Fibroblast of villous mesenchyme (primary cell): ENCODE data around the gene OSBPL10. TPM values are rescaled to one million over a fixed set of nuclear protein-coding genes. Genes with fewer than 3 reads are reported as not detected.
A peak's percentile ranks its signal among the peaks of the same experiment; 100 is the strongest.

Experiments used
- DNase-seq: peaks from one replicate; pipeline ENCODE4 v3.0.0-alpha.2; 2010; ENCODE audit warnings: low read depth
- H3K4me3 ChIP-seq: 2 replicates; pipeline ENCODE4 v1.5.1; 2011; ENCODE audit warnings: low read depth, mild to moderate bottlenecking, low read length
- total RNA-seq: library from RNA; depleted of rRNA; stranded (reverse); fragments of >200 nt; gene quantifications from 2 replicates; pipeline ENCODE4 v1.2.3, GENCODE V29; 2012
- TF ChIP-seq, protein P1 (sequence below): IDR thresholded peaks from 2 replicates; pipeline ENCODE4 v1.5.1; 2012; ENCODE audit warnings: low read depth, mild to moderate bottlenecking, low read length; ENCODE audit not compliant: insufficient read depth

OSBPL10 gene
- total RNA-seq, 1 donor, result 7.3 TPM

DNA sequence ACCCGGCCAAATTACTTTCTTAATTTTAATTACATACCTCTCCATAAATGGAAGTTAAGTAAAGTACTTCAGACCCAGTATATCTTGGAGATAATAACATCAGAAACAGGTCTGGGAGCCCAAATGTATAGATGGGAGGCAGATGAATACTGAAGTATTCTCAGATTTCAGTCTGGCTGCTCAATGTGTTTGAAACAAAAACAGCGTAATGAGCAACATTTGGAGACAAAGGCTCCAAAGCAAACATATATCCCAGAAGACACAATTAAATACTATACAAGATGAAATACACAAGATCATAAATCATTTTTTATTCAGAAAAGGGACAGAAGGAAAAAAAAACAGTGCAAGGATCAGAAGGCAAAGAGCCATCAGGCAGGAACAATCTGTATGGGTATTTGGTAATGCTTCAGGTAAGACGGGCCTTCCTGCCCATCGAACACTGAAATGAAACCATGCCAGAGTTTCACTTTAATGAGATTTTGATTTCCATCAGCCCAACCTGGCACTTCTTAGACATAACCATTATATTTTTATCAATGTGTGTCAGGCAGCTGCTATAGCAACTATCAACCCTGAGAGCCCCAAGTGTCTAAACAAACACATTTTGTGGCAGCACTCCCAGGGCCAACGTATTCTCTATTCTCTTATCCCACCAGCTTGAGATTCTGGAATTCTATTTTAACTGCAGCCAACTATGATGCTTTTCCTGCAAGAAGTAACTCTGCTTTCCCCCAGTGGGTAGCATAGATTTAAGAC lies 237.6 kb downstream of the OSBPL10 start:
- no peak overlapping the region for H3K4me3 ChIP-seq
- TF ChIP-seq, protein P1, sequence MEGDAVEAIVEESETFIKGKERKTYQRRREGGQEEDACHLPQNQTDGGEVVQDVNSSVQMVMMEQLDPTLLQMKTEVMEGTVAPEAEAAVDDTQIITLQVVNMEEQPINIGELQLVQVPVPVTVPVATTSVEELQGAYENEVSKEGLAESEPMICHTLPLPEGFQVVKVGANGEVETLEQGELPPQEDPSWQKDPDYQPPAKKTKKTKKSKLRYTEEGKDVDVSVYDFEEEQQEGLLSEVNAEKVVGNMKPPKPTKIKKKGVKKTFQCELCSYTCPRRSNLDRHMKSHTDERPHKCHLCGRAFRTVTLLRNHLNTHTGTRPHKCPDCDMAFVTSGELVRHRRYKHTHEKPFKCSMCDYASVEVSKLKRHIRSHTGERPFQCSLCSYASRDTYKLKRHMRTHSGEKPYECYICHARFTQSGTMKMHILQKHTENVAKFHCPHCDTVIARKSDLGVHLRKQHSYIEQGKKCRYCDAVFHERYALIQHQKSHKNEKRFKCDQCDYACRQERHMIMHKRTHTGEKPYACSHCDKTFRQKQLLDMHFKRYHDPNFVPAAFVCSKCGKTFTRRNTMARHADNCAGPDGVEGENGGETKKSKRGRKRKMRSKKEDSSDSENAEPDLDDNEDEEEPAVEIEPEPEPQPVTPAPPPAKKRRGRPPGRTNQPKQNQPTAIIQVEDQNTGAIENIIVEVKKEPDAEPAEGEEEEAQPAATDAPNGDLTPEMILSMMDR, result no peak
- no peak for DNase-seq

GRCh38 chr3:31740397-31740796 lies 240.7 kb downstream of the OSBPL10 start:
- DNase-seq, result no peak
- TF ChIP-seq, protein P1, result no peak
- no peak overlapping the region for H3K4me3 ChIP-seq

DNA sequence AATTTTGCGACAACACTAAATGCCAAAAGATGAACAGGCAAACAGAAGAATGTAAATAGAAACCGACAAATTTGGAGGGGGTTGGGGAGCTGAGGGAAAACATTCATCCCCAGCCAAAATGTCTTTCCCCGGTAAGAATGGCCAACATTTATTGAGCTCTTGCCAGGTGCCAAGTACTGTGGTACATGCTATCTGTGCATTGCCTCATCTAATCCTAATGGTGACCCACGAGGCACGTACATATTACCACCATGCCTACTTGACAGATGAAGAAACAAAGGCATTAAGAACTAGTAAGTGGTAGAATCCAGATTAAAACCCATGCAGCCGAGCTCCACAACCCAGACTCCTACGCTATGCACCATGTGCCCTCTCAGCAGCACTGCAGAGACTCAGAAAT lies 242.7 kb downstream of the OSBPL10 start:
- TF ChIP-seq, protein P1, result no peak
- no peak overlapping the region for H3K4me3 ChIP-seq
- DNase-seq, result peak; percentile 39

GRCh38 chr3:31735667-31736066 lies 245.4 kb downstream of the OSBPL10 start:
- H3K4me3 ChIP-seq, result no peak overlapping the region
- no peak for DNase-seq
- TF ChIP-seq, protein P1, result no peak

GRCh38 chr3:31733234-31733667 lies 247.8 kb downstream of the OSBPL10 start:
- DNase-seq, result no peak

DNA sequence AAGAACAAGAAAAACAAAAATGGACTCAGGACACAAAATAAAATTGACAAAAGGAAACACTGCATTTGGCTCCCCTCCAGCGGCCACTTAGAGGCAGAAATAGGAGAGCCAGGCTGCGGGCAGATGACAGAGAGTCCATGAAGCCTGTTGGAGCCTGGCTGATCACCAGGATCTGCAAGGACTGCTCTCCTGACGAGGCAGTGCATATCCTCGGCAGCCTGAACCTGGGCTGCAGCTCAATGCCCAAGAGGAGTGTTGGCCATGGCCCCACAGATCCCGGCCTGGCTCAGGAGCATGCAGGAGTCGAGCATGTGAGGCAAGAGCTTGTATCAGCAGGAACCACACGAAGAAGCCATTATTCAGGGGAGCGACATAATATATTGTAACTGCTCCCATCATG lies 248.5 kb downstream of the OSBPL10 start:
- no peak overlapping the region for H3K4me3 ChIP-seq
- no peak for DNase-seq
- TF ChIP-seq, protein P1, result no peak

More at GRCh38 chr3:31733234-31733667, 247.8 kb downstream of the OSBPL10 start:
- H3K4me3 ChIP-seq, result no peak overlapping the region
- TF ChIP-seq, protein P1, result no peak

DNA sequence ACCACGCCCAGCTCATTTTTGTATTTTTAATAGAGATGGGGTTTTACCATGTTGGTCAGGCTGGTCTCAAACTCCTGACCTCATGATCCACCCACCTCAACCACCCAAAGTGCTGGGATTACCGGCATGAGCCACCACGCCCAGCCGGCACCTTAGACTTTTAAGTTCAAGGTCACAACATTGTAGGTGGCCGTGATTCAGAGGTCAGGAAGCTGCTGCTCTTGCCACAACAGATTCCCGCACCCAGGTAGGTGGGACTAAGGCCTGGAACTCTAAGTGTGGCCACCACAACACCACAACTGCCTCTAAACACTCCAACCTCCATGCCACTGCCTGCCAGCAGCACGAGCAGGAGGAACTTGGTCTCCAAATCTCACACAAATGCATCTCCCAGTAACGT lies 251.5 kb downstream of the OSBPL10 start:
- H3K4me3 ChIP-seq, result no peak overlapping the region
- TF ChIP-seq, protein P1, result no peak
- DNase-seq, result no peak
